ENCODE data around the gene CA4.

CA4 gene

DNA sequence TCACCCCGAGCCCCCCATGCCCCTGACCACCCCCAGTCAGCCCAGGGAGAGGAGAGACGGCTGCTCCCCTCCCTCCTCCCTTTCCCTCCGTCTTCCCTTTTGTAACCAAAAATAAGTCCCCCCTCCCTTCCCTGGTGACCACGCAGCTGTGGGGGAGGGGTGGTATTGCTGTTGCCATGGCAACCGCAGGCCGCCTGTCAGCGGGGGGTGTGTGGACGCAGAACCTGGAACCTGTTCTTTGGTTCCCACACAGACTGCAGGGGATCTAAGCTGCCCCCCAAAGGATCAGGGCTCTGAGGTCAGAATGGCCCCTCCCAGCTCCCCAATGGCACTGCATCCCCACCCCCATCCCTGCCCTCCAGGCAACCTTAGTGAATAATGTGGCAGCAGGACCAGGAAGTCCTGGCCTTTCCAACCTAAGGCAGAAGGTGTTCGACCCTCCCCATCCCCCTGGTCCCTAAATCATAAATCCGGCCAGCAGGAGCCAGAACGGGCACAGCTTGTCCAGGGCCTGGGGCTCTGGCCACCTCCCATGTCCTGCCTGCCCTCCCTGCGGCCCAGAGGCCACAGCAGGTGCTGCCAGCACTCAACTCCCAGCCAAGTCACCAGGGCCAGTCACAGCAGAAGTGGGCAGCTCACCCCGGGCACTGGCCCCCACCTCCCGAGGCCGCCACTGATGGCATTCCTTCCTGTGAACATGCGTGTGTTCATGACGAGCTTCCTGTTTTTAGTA is 12.0 kb downstream of the CA4 start:
- TF ChIP-seq, protein P1, sequence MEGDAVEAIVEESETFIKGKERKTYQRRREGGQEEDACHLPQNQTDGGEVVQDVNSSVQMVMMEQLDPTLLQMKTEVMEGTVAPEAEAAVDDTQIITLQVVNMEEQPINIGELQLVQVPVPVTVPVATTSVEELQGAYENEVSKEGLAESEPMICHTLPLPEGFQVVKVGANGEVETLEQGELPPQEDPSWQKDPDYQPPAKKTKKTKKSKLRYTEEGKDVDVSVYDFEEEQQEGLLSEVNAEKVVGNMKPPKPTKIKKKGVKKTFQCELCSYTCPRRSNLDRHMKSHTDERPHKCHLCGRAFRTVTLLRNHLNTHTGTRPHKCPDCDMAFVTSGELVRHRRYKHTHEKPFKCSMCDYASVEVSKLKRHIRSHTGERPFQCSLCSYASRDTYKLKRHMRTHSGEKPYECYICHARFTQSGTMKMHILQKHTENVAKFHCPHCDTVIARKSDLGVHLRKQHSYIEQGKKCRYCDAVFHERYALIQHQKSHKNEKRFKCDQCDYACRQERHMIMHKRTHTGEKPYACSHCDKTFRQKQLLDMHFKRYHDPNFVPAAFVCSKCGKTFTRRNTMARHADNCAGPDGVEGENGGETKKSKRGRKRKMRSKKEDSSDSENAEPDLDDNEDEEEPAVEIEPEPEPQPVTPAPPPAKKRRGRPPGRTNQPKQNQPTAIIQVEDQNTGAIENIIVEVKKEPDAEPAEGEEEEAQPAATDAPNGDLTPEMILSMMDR (IDR thresholded peaks at IDR 0.05; ENCODE audit: low read depth, low read length) = no peak
- DNase-seq (ENCODE audit: extremely low read depth, low read depth) = no peak

DNA sequence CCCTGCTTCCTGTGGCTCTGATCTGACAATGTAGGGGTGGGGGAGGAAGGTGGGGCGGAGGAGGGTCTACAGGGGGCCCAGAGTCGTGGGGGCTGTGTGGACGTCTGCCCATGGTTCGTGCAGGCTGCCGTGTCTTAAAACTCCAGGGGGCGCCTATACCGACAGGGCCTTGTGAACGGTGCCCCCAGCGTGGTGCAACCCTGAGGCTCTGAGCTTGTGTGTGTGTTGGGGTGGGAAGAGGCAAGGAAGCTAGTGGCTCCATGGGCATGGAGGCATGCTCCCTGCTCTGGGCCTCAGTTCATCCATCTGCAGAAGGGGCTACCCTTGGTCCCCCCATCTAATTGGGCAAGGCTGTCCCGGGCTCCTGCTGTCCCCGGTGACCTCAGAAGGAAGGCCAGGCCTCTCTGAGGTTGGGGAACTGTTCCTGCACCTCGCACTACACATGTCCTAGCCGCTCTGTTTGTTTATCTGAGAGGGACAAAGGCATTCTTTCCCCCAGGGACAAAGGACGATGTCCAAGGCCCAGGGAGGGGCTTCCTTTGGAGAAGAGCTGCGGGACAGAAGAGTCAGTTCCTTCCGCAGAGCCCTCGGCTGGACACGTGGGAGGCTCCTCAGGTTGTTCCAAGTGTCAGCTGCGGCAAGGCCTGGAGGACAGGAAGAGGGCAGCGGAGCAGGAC is 13.5 kb downstream of the CA4 start:
- TF ChIP-seq, protein P1 (IDR thresholded peaks at IDR 0.05; ENCODE audit: low read depth, low read length) = no peak
- DNase-seq (ENCODE audit: extremely low read depth, low read depth) = no peak

DNA sequence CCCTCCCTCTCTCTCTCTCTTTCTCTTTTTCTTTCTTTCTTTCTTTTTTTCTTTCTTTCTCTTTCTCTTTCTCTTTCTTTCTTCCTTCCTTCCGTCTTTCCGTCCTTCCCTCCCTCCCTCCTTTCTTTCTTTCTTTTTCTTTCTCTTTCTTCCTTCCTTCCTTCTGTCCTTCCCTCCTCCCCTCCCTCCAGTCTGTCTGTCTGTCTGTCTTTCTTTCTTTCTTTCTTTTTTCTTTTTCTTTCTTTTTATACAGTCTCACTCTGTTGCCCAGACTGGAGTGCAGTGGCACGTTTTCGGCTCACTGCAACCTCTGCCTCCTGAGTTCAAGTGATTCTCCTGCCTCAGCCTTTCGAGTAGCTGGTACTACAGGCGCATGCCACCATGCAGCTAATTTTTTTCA is 14.4 kb downstream of the CA4 start:
- TF ChIP-seq, protein P1 (IDR thresholded peaks at IDR 0.05; ENCODE audit: low read depth, low read length) = no peak
- DNase-seq (ENCODE audit: extremely low read depth, low read depth) = no peak

DNA sequence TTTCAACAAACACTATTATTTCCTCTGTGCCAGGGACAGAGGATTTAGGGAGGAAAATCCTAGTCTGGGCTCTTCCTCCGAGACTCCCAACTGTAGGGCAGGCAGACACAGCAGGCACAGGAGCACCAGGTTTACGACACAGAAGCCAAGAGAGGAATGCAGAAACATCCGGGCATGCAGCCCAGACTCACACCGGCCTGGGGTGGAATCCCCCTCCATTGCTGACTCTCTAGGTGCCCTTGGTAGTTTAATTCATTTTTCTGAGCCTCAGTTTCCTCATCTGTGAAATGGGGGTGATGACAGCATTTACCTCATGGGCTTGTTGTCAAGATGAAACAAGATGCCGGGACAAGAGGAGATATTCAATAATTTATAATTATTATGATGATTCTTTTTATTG is 14.9 kb downstream of the CA4 start:
- TF ChIP-seq, protein P1 (IDR thresholded peaks at IDR 0.05; ENCODE audit: low read depth, low read length) = no peak
- no peak for DNase-seq (ENCODE audit: extremely low read depth, low read depth)

DNA sequence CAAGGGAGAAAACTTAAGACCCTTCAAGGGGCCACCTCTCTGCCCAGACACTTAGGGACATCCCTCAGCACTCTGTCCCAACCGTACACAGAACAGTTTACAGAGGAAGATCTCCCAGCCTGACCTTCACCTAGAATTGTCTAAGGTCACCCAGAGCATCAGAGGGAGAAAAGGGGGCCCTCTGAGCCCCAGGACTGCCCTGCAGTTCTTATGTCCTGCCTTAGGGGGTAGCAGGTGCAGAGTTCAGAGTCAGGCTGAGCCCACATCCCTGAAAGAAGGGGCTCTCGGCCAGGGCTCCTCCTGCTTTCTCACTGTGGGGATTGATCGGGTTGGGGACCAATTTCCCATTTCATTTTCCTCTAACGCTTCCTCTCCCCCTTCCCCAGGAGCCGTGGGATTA is 15.4 kb downstream of the CA4 start:
- TF ChIP-seq, protein P1 (IDR thresholded peaks at IDR 0.05; ENCODE audit: low read depth, low read length) = no peak
- no peak for DNase-seq (ENCODE audit: extremely low read depth, low read depth)

DNA sequence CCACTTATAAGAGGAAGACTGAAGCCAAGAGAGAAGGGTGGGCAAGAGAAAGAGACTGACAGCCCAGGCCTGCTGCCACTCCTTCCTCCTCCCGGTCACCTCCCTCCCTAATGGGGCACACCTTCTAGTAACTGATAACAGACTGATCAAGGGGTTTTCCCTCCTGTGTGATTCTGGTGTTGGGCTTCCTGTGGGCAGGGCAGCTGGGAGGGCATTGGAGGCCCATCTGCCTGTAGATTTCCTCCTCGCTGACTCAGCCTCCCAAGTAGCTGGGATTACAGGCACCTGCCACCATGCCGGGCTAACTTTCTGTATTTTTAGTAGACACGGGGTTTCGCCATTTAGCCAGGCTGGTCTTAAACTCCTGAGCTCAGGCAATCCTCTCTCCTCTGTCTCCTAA is 16.2 kb downstream of the CA4 start:
- TF ChIP-seq, protein P1 (IDR thresholded peaks at IDR 0.05; ENCODE audit: low read depth, low read length) = no peak
- no peak for DNase-seq (ENCODE audit: extremely low read depth, low read depth)

DNA sequence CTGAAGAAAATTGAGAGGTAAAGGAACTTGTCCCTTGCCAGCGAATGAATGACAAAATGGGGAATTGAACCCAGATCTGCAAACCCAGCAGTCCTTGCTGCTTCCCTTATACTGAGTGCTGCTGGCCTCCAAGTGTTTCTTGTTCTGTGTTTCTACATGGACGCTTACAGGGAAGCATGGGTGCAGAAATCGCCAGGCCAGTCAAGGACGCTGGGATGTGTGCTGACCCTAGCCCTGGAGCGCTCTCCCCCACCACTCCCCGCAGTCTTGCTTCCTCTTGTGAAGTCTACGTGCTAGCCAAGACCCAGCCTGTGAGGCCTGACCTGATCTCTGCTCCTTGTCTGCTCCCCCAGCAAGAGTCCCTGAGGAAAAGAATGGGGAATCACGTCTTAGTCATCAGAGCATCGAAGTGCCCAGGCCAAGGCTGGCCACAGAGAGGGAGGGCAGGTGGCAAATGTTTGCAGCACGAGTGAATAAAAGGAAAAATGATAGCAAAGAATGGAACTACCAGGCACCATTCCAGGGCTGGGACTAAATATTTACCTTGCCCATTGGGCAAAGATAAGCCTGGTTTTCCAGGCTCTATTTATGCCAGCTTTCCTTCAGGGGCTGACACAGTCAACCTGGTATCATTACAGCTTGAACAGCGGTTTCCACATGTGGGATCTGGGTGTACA is 17.4 kb downstream of the CA4 start:
- no peak for DNase-seq (ENCODE audit: extremely low read depth, low read depth)
- TF ChIP-seq, protein P1 (IDR thresholded peaks at IDR 0.05; ENCODE audit: low read depth, low read length) = no peak

All from AG09319 (cell line).